SK-N-MC (cell line): ENCODE data around the gene PRKX.

Experiments
- EZH2 ChIP-seq: fragments of 200-600 bp; sonication (generic); IDR thresholded peaks from one replicate; pipeline ENCODE4 v1.6.1; 2017; ENCODE audit warnings: antibody characterized with exemption
- POLR2AphosphoS5 ChIP-seq: IDR thresholded peaks from 2 replicates; pipeline ENCODE4 v1.6.1; 2012; ENCODE audit warnings: mild to moderate bottlenecking, low read depth, low read length, borderline replicate concordance

DNA sequence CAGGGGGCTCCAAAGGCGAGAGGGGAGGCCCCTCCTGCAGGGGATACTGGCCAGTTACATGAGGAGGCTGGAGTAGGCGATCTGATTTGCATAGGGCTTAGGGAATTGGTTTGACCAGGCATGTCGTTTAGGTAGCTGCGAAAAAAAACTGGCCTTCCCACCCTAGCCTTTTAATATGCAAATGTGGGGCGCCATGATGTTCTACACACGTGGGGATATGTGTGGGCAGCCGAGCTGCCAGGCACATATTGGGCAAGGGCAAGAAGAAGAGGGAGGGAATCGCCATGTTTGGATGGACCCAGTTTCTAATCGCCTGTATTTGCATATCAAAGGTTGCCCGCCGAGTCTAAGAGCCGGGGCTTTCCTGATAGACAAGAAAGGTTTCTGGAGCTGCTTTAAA is 121.3 kb downstream of the PRKX start:
- no peak for TF ChIP-seq EZH2
- no peak for TF ChIP-seq POLR2AphosphoS5
